Measurements from ENCODE around the gene RBM24.

RBM24 gene

GRCh38 chr6:17281100-17281496, at the start of gene RBM24:
Gene RBM24 (plus strand): TSS chr6:17281361. CDS start chr6:17281582, 221 bp downstream.
- DNase-seq (ENCODE audit: low read depth): peak; percentile 93
- Histone ChIP-seq H3K4me3 (ENCODE audit: low read length) (peak within 1 kb of the TSS; percentile 91), H3K36me3 (ENCODE audit: control insufficient read depth, insufficient read depth, low read length, severe bottlenecking) (no peaks in the 10 kb centered on the region), H3K9me3 (ENCODE audit: control insufficient read depth, low read length) (no peaks in the 10 kb centered on the region), H3K4me1 (ENCODE audit: control insufficient read depth, insufficient read depth, low read length) (peaks cover 29% of the 10 kb centered on the region), H3K9ac (ENCODE audit: low read length) (peak within 1 kb of the TSS; percentile 85), H3K27me3 (replicated peaks; ENCODE audit: control insufficient read depth, insufficient read depth, low read length) (no peaks in the 10 kb centered on the region)

GRCh38 chr6:17233531-17233930, 47.6 kb upstream of the RBM24 start:
- H3K4me1 ChIP-seq (ENCODE audit: control insufficient read depth, insufficient read depth, low read length): no peaks in the 10 kb centered on the region
- H3K4me3 ChIP-seq (ENCODE audit: low read length): no peak overlapping the region
- DNase-seq (ENCODE audit: low read depth): no peak
- no peaks in the 10 kb centered on the region for H3K27me3 ChIP-seq (replicated peaks; ENCODE audit: control insufficient read depth, insufficient read depth, low read length)
- H3K9ac ChIP-seq (ENCODE audit: low read length): no peak overlapping the region
- H3K36me3 ChIP-seq (ENCODE audit: control insufficient read depth, insufficient read depth, low read length, severe bottlenecking): no peaks in the 10 kb centered on the region
- H3K9me3 ChIP-seq (ENCODE audit: control insufficient read depth, low read length): no peaks in the 10 kb centered on the region

DNA sequence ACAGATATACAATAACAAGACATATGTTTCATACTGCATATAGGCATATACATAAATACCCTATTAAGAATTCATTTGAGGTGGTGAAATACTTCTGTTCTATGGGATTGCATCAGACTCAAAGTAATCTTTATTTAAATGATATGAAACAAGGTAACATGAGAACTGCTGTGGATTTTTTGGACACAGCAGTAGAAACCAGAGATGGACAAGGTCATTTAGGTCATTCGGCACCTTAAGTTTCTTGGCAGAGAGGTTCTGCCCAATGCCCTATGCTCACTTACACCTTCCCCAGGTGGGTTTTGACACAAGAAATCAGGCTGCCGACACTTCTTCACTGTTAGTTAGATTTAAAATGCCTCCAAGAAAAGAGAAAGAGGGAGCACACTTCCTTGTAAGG, 43.9 kb upstream of the RBM24 start:
- H3K9ac ChIP-seq (ENCODE audit: low read length): no peak overlapping the region
- H3K4me1 ChIP-seq (ENCODE audit: control insufficient read depth, insufficient read depth, low read length): no peaks in the 10 kb centered on the region
- no peaks in the 10 kb centered on the region for H3K27me3 ChIP-seq (replicated peaks; ENCODE audit: control insufficient read depth, insufficient read depth, low read length)
- H3K4me3 ChIP-seq (ENCODE audit: low read length): no peak overlapping the region
- peaks cover 13% of the 10 kb centered on the region for H3K9me3 ChIP-seq (ENCODE audit: control insufficient read depth, low read length)
- peak; percentile 17 for DNase-seq (ENCODE audit: low read depth)
- H3K36me3 ChIP-seq (ENCODE audit: control insufficient read depth, insufficient read depth, low read length, severe bottlenecking): no peaks in the 10 kb centered on the region

GRCh38 chr6:17239260-17239659, 41.9 kb upstream of the RBM24 start:
- Histone ChIP-seq H3K36me3 (ENCODE audit: control insufficient read depth, insufficient read depth, low read length, severe bottlenecking) (no peaks in the 10 kb centered on the region), H3K9me3 (ENCODE audit: control insufficient read depth, low read length) (peaks cover 13% of the 10 kb centered on the region), H3K9ac (ENCODE audit: low read length) (no peak overlapping the region), H3K4me1 (ENCODE audit: control insufficient read depth, insufficient read depth, low read length) (no peaks in the 10 kb centered on the region), H3K27me3 (replicated peaks; ENCODE audit: control insufficient read depth, insufficient read depth, low read length) (no peaks in the 10 kb centered on the region), H3K4me3 (ENCODE audit: low read length) (no peak overlapping the region)
- no peak for DNase-seq (ENCODE audit: low read depth)

- DNase-seq (ENCODE audit: low read depth): no peak
- Histone ChIP-seq H3K4me3 (ENCODE audit: low read length) (no peak overlapping the region), H3K9me3 (ENCODE audit: control insufficient read depth, low read length) (peaks cover 13% of the 10 kb centered on the region), H3K4me1 (ENCODE audit: control insufficient read depth, insufficient read depth, low read length) (no peaks in the 10 kb centered on the region), H3K27me3 (replicated peaks; ENCODE audit: control insufficient read depth, insufficient read depth, low read length) (no peaks in the 10 kb centered on the region), H3K36me3 (ENCODE audit: control insufficient read depth, insufficient read depth, low read length, severe bottlenecking) (no peaks in the 10 kb centered on the region), H3K9ac (ENCODE audit: low read length) (no peak overlapping the region)
Measured at GRCh38 chr6:17240803-17241500, 40.2 kb upstream of the RBM24 start.

DNA sequence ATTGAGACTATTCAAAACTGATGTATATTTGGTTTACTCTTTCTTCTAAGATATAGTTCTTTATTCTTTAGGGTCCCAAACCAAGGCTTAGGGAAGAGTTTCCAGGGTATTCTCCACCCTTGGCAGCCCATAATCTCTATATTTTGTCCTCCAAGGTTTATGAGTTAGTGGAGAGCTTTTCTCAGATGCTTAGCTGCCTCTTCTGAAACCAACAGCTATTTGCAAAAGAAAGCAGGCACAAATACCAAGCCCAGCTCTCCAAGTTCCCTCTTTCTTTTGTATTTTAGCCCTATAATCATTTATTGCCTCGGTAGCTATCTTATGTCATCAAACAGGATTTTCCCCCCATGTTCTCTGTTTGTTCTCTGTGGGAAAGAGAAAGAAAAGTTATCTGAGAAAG, 39.1 kb upstream of the RBM24 start:
- H3K9me3 ChIP-seq (ENCODE audit: control insufficient read depth, low read length): peaks cover 13% of the 10 kb centered on the region
- H3K36me3 ChIP-seq (ENCODE audit: control insufficient read depth, insufficient read depth, low read length, severe bottlenecking): no peaks in the 10 kb centered on the region
- no peaks in the 10 kb centered on the region for H3K27me3 ChIP-seq (replicated peaks; ENCODE audit: control insufficient read depth, insufficient read depth, low read length)
- no peak overlapping the region for H3K9ac ChIP-seq (ENCODE audit: low read length)
- no peaks in the 10 kb centered on the region for H3K4me1 ChIP-seq (ENCODE audit: control insufficient read depth, insufficient read depth, low read length)
- H3K4me3 ChIP-seq (ENCODE audit: low read length): no peak overlapping the region
- no peak for DNase-seq (ENCODE audit: low read depth)

DNA sequence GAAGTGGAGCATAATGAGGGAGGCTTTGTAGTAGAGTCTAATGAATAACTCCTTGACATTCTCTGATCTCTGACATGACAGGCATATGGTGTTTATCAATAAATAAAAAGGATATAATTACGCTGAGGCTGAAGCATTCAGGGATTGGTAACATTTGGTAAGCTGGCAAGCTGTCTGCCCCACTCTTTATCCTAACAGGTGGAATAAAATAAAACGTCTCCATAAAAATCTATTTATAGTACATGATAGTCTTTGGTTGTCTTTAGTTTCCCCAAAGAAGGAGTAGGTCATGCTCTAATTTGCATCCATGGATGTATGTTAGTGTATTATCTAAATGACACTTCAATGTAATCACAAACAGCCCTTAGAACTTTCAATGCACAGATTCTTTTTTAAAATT, 30.9 kb upstream of the RBM24 start:
- Histone ChIP-seq H3K36me3 (ENCODE audit: control insufficient read depth, insufficient read depth, low read length, severe bottlenecking) (no peaks in the 10 kb centered on the region), H3K27me3 (replicated peaks; ENCODE audit: control insufficient read depth, insufficient read depth, low read length) (no peaks in the 10 kb centered on the region), H3K4me1 (ENCODE audit: control insufficient read depth, insufficient read depth, low read length) (no peaks in the 10 kb centered on the region), H3K4me3 (ENCODE audit: low read length) (no peak overlapping the region), H3K9me3 (ENCODE audit: control insufficient read depth, low read length) (no peaks in the 10 kb centered on the region), H3K9ac (ENCODE audit: low read length) (no peak overlapping the region)
- no peak for DNase-seq (ENCODE audit: low read depth)

GRCh38 chr6:17251953-17252352, 29.2 kb upstream of the RBM24 start:
- H3K9me3 ChIP-seq (ENCODE audit: control insufficient read depth, low read length): no peaks in the 10 kb centered on the region

GRCh38 chr6:17258749-17259148, 22.4 kb upstream of the RBM24 start:
- Histone ChIP-seq H3K9ac (ENCODE audit: low read length) (no peak overlapping the region), H3K9me3 (ENCODE audit: control insufficient read depth, low read length) (no peaks in the 10 kb centered on the region), H3K27me3 (replicated peaks; ENCODE audit: control insufficient read depth, insufficient read depth, low read length) (no peaks in the 10 kb centered on the region), H3K4me3 (ENCODE audit: low read length) (no peak overlapping the region), H3K4me1 (ENCODE audit: control insufficient read depth, insufficient read depth, low read length) (no peaks in the 10 kb centered on the region), H3K36me3 (ENCODE audit: control insufficient read depth, insufficient read depth, low read length, severe bottlenecking) (no peaks in the 10 kb centered on the region)
- no peak for DNase-seq (ENCODE audit: low read depth)

More at GRCh38 chr6:17251953-17252352, 29.2 kb upstream of the RBM24 start:
- Histone ChIP-seq H3K4me1 (ENCODE audit: control insufficient read depth, insufficient read depth, low read length) (no peaks in the 10 kb centered on the region), H3K4me3 (ENCODE audit: low read length) (no peak overlapping the region), H3K36me3 (ENCODE audit: control insufficient read depth, insufficient read depth, low read length, severe bottlenecking) (no peaks in the 10 kb centered on the region), H3K9ac (ENCODE audit: low read length) (no peak overlapping the region), H3K27me3 (replicated peaks; ENCODE audit: control insufficient read depth, insufficient read depth, low read length) (no peaks in the 10 kb centered on the region)
- DNase-seq (ENCODE audit: low read depth): no peak

- Histone ChIP-seq H3K9ac (ENCODE audit: low read length) (no peak overlapping the region), H3K36me3 (ENCODE audit: control insufficient read depth, insufficient read depth, low read length, severe bottlenecking) (no peaks in the 10 kb centered on the region), H3K4me3 (ENCODE audit: low read length) (no peak overlapping the region), H3K4me1 (ENCODE audit: control insufficient read depth, insufficient read depth, low read length) (no peaks in the 10 kb centered on the region), H3K27me3 (replicated peaks; ENCODE audit: control insufficient read depth, insufficient read depth, low read length) (no peaks in the 10 kb centered on the region), H3K9me3 (ENCODE audit: control insufficient read depth, low read length) (no peaks in the 10 kb centered on the region)
- no peak for DNase-seq (ENCODE audit: low read depth)
Measured at GRCh38 chr6:17265570-17265969, 15.6 kb upstream of the RBM24 start.

DNA sequence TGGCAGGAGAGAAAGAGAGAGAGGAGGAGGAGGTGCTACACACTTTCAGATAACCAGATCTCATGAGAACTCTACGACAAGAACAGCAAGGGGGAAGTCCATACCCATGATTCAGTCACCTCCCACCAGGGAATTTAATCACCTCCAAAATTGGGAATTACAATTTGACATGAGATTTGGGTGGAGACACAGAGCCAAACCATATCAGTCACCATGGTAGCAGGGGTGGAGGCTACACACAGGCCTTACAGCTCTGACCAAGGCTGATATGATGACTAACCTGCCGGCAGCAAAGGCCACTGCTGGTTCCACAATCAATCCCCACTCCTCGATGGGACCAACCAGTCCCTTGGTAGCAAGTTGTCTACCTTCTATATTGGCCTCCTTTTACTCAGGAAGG, 13.6 kb upstream of the RBM24 start:
- H3K4me3 ChIP-seq (ENCODE audit: low read length): no peak overlapping the region
- H3K9ac ChIP-seq (ENCODE audit: low read length): no peak overlapping the region
- H3K4me1 ChIP-seq (ENCODE audit: control insufficient read depth, insufficient read depth, low read length): no peaks in the 10 kb centered on the region

DNA sequence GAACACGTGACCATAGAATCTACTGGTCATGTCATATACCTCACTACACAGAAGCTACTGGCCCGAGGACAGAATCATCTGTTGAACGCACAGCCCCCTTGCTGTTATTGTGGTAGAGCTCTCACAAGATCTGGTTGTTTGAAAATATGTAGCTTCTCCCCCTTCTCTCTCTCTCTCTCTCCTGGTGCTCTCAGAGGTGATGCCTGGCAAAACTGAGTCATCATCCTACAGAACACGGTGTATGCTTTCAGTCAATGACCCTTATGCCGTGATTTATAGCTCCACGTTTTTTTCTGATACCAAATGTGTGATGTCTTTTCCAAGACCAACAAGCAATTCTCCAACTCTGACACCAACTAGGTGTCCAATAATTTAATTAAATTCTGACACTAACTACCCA, 13.0 kb upstream of the RBM24 start:
- H3K9ac ChIP-seq (ENCODE audit: low read length): no peak overlapping the region
- no peaks in the 10 kb centered on the region for H3K9me3 ChIP-seq (ENCODE audit: control insufficient read depth, low read length)
- H3K36me3 ChIP-seq (ENCODE audit: control insufficient read depth, insufficient read depth, low read length, severe bottlenecking): no peaks in the 10 kb centered on the region
- DNase-seq (ENCODE audit: low read depth): no peak
- H3K4me3 ChIP-seq (ENCODE audit: low read length): no peak overlapping the region
- H3K4me1 ChIP-seq (ENCODE audit: control insufficient read depth, insufficient read depth, low read length): no peaks in the 10 kb centered on the region
- no peaks in the 10 kb centered on the region for H3K27me3 ChIP-seq (replicated peaks; ENCODE audit: control insufficient read depth, insufficient read depth, low read length)

More for the DNA sequence above, 13.6 kb upstream of the RBM24 start:
- Histone ChIP-seq H3K27me3 (replicated peaks; ENCODE audit: control insufficient read depth, insufficient read depth, low read length) (no peaks in the 10 kb centered on the region), H3K9me3 (ENCODE audit: control insufficient read depth, low read length) (no peaks in the 10 kb centered on the region), H3K36me3 (ENCODE audit: control insufficient read depth, insufficient read depth, low read length, severe bottlenecking) (no peaks in the 10 kb centered on the region)
- DNase-seq (ENCODE audit: low read depth): no peak

Data from adipocyte (in vitro differentiated cells).